Measurements from ENCODE around the gene TIMM17B.

Gene TIMM17B

GRCh38 chrX:48897625-48898306 is at the start of gene TIMM17B, which contains the start of gene PQBP1:
Gene TIMM17B (minus strand): TSS chrX:48897768. CDS start chrX:48897749, 19 bp downstream.
Gene PQBP1 (plus strand): TSS chrX:48897930. CDS start chrX:48898510, 580 bp downstream.
- peak; percentile 68 to 71 for DNase-seq (ENCODE audit: low read depth in 2 of 2)

DNA sequence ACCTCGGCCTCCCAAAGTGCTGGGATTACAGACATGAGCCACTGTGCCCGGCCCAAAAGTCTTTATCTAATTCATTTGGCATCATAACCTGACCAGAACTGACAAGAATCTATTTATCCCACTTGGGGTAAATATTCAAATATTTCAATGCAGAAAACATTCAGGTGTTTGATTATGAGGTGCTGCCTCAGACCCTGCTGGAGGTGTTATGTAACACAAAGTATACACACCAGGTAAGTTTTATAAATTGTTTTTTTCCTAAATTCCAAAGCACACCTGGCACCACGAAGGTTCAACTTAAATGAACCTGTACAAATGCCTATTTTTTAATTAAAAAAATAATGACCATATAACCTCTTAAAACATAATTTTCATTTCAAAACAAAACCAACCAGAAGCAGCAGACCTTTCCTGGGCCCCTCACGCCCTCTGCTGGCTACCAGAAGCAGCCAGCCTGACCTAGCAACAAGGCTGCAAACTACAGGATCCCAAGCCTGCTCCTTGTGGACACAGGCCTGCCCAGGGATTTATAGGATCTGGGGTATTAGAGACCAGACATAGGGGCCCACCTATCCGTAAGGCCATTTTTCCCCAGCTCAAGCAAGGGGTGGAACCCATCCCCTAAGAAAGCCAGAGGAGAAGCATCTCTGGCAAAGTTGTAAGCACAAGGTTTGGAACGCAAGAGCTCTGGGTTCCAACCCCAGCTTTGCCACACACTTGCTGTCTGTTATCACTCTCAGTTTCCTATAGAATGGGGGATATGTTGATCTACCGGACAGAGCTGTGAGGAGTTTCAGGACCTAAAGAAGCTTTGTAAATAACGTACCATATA is 48.2 kb upstream of the TIMM17B start:
- DNase-seq (ENCODE audit: low read depth in 2 of 2): peak in 1 of 2 donors; percentile 37

GRCh38 chrX:48942895-48943294 is 45.3 kb upstream of the TIMM17B start:
- DNase-seq (ENCODE audit: low read depth in 2 of 2): no peak

GRCh38 chrX:48940404-48940955 is 42.9 kb upstream of the TIMM17B start:
- DNase-seq (ENCODE audit: low read depth in 2 of 2): no peak

- no peak for DNase-seq (ENCODE audit: low read depth in 2 of 2)
These were observed 42.1 kb upstream of the TIMM17B start for GRCh38 chrX:48939524-48940228.

GRCh38 chrX:48938721-48939425 is 41.3 kb upstream of the TIMM17B start:
- peak; percentile 42 to 65 for DNase-seq (ENCODE audit: low read depth in 2 of 2)

GRCh38 chrX:48937054-48937907 is 39.7 kb upstream of the TIMM17B start:
- DNase-seq (ENCODE audit: low read depth in 2 of 2): peak; percentile 79 to 81

DNA sequence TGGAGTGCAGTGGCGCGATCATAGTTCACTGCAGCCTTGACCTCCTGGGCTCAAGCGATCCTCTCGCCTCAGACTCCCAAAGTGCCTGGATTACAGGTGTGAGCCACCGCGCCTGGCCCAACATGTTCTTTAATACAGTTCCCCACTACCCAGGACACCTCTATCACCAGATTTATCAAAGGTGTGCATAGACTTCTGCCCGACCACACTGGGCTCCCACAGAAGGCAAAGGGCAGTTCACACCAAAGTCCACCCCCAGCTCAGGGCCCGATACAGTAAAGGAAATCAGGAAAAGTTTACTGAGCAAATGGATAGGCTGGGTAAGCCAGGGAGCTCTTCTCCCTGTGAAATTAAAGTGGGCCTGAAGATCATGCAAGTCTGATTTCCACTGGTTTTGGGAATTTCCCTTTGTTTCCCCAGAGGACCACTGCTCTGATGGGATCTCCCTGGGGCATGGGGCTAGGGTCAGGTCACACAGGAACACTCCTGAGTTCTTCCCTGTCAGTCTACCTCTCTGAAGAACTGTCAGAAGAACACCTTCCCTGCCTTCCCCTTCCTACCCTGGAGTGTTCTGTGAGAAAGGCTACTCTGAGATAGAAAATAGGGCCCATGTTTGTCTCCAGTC is 39.0 kb upstream of the TIMM17B start:
- DNase-seq (ENCODE audit: low read depth in 2 of 2): no peak

DNA sequence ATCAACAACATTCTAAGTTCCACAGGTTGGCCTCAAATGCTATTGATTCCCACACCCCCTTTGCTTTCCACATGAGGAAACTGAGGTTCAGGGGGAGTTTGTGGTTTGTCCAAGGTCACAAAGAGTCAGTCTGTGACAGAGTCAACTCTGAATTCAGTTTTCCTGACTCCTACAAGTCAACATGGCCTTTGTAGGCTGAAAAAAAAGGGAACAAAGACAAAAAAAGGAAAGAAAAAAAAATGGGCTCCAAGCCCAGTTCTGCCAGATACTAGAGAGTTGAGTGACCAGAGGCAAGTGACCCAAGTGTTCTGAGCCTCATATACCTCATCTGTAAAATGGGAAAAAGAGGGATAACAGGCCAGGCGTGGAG is 37.7 kb upstream of the TIMM17B start:
- DNase-seq (ENCODE audit: low read depth in 2 of 2): no peak

DNA sequence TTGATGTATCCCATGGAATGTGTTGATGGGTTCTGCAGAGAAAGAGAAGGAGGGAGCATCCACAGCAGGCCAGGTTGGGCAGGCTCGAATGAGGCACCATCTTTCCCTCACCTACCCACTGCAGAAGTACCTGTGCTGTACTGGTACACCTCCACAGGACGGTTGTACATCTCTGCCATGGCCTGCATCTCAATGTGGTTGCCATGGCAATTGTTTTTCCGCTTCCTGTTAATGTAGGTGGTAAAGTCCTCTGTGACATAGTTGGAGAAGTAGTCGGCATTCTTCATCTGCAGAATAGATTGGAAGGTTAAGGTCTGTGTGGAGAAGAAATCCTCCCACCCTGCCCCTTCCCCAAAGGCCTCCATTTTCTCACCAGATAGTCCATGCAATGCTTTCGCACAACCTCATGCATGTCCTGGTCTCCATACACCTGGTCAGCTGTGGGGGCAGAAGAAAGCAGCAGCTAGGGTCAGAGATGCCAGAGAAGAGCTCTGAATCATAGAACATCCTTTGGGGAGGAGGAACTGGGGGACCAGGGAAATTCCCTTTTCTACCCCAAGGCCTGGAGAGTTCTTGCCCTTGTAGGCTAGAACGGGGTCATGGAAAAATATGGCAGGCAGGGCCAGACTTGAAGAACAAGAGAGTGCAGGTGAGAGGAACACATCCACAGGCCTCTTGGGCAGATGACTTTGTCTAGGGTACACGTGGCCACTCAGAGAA is 37.2 kb upstream of the TIMM17B start:
- DNase-seq (ENCODE audit: low read depth in 2 of 2): no peak

- no peak for DNase-seq (ENCODE audit: low read depth in 2 of 2)
These were observed 36.2 kb upstream of the TIMM17B start for GRCh38 chrX:48933757-48934156.

DNA sequence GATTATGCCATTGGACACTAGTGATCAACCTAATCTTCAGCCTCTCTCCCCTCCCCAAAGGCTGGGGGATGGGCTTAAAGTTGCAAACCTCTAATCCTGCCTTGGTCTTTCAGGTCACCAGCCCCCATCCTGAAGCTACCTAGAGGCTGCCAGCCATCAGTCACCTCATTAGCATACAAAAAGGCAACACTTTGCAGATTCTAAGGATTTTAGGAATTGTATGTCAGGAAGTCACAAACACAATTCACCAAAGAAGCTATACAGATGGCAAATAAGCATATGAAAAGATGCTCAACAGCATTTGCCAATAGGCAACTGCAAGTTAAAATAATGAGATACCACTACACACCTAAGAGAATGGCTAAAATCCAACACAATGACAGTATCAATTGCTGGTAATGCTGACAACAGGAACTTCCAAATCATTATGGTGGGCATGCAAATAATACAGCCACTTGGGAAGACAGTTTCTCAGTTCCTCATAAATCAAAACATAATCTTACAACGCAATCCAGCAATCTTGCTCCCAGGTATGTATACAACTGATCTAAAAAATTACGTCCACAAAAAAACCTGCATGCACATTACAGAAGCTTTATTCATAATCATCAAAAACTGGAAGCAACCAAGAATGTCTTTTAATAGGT is 30.3 kb upstream of the TIMM17B start:
- no peak for DNase-seq (ENCODE audit: low read depth in 2 of 2)

- no peak for DNase-seq (ENCODE audit: low read depth in 2 of 2)
These were observed 29.6 kb upstream of the TIMM17B start for GRCh38 chrX:48927123-48927522.

DNA sequence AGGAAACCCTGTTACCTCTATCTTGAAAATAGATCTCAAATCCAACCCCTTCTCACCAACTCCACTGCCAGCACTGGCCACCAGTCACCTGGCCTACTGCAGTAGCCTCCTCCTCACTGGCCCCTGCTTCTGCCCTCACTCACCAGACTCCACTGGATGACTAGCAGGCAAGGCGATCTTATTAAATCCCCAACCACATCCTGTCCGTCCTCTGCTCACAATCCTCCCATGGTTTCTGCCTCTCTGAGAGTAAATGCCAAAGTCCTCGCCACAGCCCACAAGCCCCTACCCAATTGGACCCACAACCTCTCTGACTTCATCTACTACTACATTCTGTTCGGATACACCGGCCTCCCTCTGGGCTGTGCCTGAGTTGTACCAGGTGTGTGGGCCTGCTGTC is 26.7 kb upstream of the TIMM17B start:
- no peak for DNase-seq (ENCODE audit: low read depth in 2 of 2)

GRCh38 chrX:48923771-48924170 is 26.2 kb upstream of the TIMM17B start:
- no peak for DNase-seq (ENCODE audit: low read depth in 2 of 2)

- DNase-seq (ENCODE audit: low read depth in 2 of 2): no peak
These were observed 23.1 kb upstream of the TIMM17B start for GRCh38 chrX:48920718-48921104.

- DNase-seq (ENCODE audit: low read depth in 2 of 2): no peak
These were observed 22.6 kb upstream of the TIMM17B start for GRCh38 chrX:48919947-48920717.

- DNase-seq (ENCODE audit: low read depth in 2 of 2): no peak
These were observed 21.8 kb upstream of the TIMM17B start for GRCh38 chrX:48919360-48919841.

All from activated CD4-positive, alpha-beta T cell treated with anti-CD3 and anti-CD28 coated beads for 24 hours (primary cell).